Brain microvascular endothelial cell (primary cell): ENCODE results near the gene ZFHX3.
A peak's percentile ranks its signal among the peaks of the same experiment; 100 is the strongest.

Experiments used
- DNase-seq: peaks from one replicate; pipeline ENCODE4 v3.0.0-alpha.2; 2020
- H3K27ac ChIP-seq: fragments of 250-450 bp; sonication (Bioruptor Pico); 2 replicates; pipeline ENCODE4 v1.5.1; 2020; ENCODE audit warnings: mild to moderate bottlenecking, moderate library complexity
- H3K27me3 ChIP-seq: fragments of 250-450 bp; sonication (Bioruptor Pico); replicated peaks from 2 replicates; pipeline ENCODE4 v1.5.1; 2020; ENCODE audit warnings: mild to moderate bottlenecking
- H3K36me3 ChIP-seq: fragments of 250-450 bp; sonication (Bioruptor Pico); replicated peaks from 2 replicates; pipeline ENCODE4 v1.5.1; 2020; ENCODE audit warnings: mild to moderate bottlenecking
- H3K4me3 ChIP-seq: 2 replicates; pipeline ENCODE4 v1.5.1; 2011; ENCODE audit warnings: low read depth, mild to moderate bottlenecking, control low read depth, low read length, moderate library complexity
- in situ Hi-C: cut with HindIII; loops from 2 replicates; pipeline ENCODE4 v1.10.0; 2017; ENCODE audit warnings: low sequenced_read_pairs, low pct_ligation_motif_present
- TF ChIP-seq, protein P1 (sequence below): IDR thresholded peaks from 2 replicates; pipeline ENCODE4 v1.5.1; 2011; ENCODE audit warnings: low read depth, mild to moderate bottlenecking, moderate library complexity, low read length, control low read depth, inconsistent platforms; ENCODE audit errors: missing control alignments

ZFHX3 gene

DNA sequence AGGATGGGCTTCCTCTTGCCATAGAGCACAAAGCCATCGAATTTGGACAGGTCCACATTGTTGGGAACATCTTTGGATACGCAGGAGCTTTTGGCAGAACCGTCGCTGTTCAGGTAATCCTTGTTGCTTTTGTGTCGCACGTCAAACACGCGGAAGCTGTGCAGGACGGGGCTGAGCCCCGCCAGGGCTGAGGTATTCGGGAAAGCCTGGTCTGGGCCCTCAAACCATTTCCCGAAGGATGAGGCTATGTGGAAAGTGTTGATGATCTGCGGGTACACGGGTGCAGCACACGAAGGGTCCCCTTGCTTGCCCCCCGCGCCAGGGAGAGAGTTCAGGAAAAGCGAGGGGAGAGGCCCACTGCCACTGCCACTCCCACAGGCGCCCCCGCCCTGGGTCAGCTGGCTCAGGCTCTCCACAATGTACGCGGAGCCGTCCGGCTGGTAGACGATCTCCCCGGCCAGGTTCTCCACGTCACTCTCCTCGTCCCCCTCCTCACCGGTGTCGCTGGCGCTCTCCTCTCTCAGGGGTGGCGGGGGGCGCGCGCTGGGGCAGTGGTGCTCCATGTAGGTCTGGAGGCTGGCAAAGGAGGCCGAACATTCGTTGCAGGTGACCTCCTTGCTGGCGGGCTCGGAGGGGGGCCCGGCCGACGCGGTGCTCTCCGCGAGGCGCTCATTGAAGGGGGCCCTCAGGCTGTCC is 88.5 kb downstream of the ZFHX3 start:
- Histone ChIP-seq H3K36me3 (peaks cover 23% of the 10 kb centered on the region), H3K27ac (no peak overlapping the region), H3K27me3 (no peaks in the 10 kb centered on the region), H3K4me3 (no peak overlapping the region)
- TF ChIP-seq, protein P1, sequence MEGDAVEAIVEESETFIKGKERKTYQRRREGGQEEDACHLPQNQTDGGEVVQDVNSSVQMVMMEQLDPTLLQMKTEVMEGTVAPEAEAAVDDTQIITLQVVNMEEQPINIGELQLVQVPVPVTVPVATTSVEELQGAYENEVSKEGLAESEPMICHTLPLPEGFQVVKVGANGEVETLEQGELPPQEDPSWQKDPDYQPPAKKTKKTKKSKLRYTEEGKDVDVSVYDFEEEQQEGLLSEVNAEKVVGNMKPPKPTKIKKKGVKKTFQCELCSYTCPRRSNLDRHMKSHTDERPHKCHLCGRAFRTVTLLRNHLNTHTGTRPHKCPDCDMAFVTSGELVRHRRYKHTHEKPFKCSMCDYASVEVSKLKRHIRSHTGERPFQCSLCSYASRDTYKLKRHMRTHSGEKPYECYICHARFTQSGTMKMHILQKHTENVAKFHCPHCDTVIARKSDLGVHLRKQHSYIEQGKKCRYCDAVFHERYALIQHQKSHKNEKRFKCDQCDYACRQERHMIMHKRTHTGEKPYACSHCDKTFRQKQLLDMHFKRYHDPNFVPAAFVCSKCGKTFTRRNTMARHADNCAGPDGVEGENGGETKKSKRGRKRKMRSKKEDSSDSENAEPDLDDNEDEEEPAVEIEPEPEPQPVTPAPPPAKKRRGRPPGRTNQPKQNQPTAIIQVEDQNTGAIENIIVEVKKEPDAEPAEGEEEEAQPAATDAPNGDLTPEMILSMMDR = no peak
- DNase-seq = no peak
- in situ Hi-C loops = no loop called here

DNA sequence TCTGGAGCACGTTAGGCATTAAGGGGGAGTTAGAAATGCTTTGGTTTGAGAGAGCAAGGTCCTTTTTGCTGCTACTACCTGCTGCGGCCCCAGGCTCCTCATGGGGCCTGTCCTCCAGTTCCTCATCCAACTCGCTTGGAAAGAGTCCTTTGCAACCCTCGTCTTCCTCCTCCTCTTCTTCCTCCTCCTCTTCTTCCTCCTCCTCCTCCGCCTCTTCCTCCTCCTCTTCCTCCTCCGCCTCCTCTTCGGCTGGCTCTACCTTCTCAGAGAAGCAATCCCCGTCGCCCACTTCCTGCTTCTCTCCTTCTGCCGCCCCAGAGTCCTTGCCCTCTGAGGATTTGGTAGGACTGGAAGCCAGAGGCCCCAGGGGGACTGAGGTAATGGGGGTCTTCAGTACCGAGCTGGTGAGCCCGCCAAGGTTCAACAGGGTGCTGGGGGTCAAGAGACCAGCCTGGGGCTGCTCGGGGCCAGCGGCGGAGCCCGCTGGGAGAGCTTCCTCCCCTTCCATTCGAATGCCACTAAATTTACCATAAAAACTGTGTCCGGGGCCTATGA is 89.3 kb downstream of the ZFHX3 start:
- Histone ChIP-seq H3K27me3 (no peaks in the 10 kb centered on the region), H3K27ac (no peak overlapping the region), H3K36me3 (peaks cover 23% of the 10 kb centered on the region), H3K4me3 (no peak overlapping the region)
- TF ChIP-seq, protein P1 = no peak
- in situ Hi-C loops = no loop called here
- no peak for DNase-seq

DNA sequence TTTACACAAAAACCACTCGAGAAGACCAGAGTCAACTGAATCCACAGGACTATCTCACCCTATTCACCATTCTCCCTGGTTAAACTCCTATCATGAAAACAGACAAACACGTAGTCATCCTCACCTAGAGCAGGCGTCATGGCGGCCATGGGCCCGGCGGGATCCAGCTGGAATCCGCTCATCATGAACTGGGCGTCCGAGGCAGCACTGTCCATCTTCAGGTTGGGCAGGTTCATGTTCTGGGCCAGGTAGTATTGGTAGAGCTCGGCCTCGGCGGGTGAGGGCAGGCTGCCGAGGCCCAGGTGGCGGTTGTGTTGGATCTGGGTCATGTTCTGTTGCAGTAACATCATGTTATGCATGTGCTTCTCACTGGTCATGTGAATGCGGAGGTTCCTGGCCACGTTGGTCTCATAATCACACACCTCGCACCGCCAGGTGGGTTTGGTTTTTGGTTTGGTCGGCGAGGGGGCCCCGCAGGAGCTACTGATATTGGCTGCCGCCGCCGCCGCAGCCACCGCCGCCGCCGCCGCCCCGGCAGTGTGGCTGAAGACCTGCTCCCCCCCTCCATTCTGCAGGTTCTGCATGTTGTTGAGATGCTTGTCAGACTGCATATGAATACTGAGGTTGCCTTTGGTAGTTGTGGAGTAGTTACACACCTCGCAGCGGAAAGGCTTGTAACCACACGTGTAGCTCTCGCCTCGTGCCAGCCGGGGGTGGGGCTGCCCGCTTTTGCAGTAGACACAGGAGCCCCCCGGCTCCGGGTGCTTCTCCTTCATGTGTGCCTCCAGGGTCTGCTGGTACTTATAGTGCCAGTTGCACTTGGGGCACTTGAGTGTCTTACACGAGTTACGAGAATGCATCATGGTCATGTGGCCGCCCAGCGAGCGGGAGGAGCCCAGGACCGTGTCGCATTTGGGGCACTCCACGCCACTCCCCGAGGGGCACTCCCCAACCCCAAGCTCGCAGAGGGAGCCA is 90.3 kb downstream of the ZFHX3 start:
- in situ Hi-C loops = no loop called here
- no peak overlapping the region for H3K4me3 ChIP-seq
- peaks cover 23% of the 10 kb centered on the region for H3K36me3 ChIP-seq
- H3K27me3 ChIP-seq = no peaks in the 10 kb centered on the region
- no peak overlapping the region for H3K27ac ChIP-seq
- TF ChIP-seq, protein P1 = no peak
- DNase-seq = no peak

DNA sequence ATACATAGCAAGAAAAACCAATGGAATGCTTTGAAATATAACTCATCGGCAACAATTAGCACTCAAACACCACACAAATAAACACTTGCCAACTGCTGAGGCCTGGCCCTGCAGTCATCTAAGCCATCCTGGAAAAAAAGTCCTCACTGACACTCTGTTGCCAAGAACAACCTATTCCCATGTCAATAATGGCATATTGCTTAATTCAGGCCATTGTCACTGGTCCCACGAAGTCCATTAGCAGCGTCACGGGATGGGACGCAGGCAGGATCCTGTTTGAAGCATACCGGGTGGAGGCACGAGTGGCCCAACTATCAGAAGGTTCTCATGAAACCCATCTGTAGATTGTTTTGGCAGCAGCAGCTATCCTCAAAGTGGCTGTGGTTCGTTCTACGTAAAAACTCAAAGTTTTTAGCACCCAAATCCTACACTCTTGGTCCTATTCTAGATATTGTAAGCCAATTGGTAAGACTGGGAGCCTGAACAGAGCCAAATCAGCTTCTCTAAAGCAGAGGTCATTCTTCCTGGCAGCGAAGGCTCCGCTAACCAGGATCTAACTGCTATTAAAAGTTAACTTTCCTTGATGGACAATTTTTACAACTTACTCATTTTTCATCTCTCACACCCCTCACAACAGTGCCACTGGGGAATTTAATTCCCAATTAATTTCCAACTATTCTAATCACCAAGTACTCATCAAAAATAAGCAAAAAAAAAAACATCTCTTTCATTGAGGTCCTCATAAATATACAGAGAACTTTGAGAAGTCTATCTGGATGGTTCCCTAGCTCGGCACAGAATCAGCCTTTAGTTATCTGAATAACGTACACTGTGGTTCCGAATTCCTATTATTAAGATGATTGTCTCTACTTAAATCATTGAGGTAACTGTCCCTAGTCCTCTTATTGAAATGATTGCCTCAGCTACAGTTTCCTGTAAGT is 91.5 kb downstream of the ZFHX3 start:
- DNase-seq = no peak
- Histone ChIP-seq H3K4me3 (no peak overlapping the region), H3K36me3 (peaks cover 23% of the 10 kb centered on the region), H3K27ac (no peak overlapping the region), H3K27me3 (no peaks in the 10 kb centered on the region)
- TF ChIP-seq, protein P1 = no peak
- in situ Hi-C loops = no loop called here

DNA sequence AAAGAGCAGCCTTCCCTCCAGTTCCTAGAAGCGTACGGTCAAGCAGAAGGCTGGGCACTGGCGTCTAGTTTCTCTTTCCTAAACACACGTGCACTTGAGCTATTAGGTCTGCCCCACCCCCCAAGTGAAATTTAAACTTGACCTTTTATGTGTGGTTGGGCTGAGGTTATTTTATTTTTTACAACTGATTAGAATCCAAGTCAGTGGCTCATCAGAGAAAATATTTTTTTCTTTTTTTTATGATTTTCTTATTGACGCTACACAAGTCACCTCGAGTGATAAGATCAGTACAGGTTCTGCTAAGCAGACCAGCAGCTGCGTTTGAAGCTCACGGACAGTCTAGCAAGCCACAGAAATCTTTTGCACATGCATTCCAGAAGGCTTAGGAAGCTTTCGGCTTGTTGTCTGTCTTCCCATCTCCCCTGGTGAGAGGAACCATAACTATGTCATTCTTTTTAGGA is 95.1 kb downstream of the ZFHX3 start:
- TF ChIP-seq, protein P1 = no peak
- Histone ChIP-seq H3K36me3 (peaks cover 19% of the 10 kb centered on the region), H3K27me3 (no peaks in the 10 kb centered on the region), H3K27ac (peak overlapping the region; percentile 84), H3K4me3 (no peak overlapping the region)
- peak; percentile 94 for DNase-seq
- in situ Hi-C loops = no loop called here
